ENCODE measurements around the gene UNC5C.

DNA sequence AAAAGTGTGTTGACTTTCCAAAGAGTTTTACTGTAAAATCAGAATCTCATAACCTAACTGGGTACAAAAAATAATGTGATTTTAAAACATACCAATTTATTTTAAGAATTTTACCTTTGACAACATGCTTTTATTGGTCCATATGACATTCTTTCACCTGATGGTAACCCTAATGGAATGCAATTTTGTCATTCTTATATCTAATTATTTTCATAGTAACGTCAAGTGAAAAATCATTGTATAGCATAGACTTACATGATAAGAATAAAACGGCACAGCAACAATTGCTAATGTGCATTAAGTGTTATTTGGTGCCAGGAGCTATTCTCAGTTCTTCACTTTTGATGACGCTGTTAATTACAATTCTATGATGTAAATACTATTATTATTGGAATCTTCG lies 13.6 kb downstream of the UNC5C start:
- no peak for TF ChIP-seq POLR2A (IDR thresholded peaks at IDR 0.05)
- TF ChIP-seq, protein P1, sequence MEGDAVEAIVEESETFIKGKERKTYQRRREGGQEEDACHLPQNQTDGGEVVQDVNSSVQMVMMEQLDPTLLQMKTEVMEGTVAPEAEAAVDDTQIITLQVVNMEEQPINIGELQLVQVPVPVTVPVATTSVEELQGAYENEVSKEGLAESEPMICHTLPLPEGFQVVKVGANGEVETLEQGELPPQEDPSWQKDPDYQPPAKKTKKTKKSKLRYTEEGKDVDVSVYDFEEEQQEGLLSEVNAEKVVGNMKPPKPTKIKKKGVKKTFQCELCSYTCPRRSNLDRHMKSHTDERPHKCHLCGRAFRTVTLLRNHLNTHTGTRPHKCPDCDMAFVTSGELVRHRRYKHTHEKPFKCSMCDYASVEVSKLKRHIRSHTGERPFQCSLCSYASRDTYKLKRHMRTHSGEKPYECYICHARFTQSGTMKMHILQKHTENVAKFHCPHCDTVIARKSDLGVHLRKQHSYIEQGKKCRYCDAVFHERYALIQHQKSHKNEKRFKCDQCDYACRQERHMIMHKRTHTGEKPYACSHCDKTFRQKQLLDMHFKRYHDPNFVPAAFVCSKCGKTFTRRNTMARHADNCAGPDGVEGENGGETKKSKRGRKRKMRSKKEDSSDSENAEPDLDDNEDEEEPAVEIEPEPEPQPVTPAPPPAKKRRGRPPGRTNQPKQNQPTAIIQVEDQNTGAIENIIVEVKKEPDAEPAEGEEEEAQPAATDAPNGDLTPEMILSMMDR (IDR thresholded peaks at IDR 0.05 in 8 of 11, conservative IDR thresholded peaks at IDR 0.05 in 3 of 11): no peak

All from spleen (tissue), 7 donors.